HG03108 (cell line): ENCODE measurements around the gene DERL2.

Experiments used
- ATAC-seq: cut with Tn5 transposase; IDR thresholded peaks from one replicate; pipeline ENCODE4 v1.9.1; 2021; ENCODE audit warnings: moderate library complexity; ENCODE audit not compliant: unreplicated experiment

DERL2 gene

DNA sequence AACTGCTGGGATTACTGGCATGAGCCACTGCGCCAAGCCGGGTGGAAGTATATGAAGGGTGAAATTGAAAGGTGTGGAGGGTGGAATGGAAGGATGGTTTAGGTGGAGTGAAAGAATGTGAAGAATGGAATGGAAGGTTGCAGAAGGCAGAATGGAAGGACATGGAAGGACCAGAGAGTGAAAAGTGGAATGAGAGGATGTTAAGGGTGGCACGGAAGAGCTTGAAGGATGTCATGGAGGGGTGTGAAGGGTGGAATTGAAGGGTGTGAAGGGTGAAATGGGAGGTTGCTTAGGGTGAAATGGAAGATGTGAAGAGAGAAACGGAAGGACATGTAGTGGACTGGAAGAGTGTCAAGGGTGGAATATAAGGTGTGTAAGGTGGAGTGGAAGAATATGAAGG is 16.6 kb upstream of the DERL2 start:
- no peak for ATAC-seq

DNA sequence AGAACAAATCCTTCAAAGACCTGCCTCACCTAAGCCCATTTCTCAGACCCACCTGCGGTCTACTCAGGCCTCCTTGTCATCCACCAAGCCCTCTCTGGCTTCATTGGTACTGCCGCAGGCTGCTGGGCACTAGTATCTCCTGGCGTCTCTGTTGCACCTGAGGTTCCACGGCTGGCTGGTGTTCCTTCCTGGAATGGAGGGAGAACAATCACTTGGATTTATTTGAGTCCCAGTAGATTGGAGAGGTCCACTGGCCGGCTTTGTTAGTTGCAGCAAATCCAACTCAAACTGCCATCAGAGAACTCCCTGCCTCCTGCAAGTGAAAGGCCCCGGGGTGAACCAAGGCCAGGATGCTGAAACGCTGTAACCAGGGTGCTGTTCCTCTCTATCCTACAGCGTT is 15.7 kb upstream of the DERL2 start:
- no peak for ATAC-seq

DNA sequence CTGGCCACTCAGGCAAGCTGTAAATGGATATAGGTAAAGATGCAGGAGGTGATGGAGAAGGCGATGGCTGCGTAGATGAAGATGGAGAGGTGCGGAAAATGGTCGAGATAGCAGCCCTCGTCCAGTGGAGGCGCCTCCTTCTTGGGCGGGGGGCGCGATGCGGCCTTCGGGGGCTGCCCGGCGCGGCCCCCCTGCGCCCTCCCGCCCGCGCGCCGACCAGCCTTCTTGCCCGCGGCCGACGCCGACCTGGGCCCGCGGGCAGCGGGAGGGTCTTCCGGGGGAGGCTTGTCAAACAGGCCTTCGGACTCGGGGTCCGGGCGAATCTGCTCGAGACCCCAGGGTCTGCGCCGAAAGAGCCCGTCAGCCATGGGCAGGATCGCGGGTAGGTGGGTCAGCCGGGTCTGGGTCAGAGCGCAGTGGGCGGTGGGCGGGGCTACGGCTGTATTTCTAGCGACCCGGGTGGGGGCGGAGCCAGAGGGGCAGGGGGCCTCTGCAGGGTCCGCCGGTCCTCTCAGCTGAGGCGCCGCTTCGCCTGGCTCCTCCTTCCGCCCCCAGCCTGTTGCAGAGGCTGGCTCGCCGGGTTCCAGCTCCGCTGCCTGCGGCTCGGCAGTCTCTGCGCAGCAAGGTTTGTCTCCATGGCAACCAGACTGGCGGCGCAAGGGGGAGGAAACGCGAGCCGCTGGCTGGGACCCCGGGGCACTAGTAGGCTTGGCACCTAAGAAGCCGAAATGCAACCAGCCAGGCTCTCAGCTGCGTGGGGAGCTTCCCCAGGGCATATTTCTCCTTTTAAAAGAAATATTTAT is 14.8 kb upstream of the DERL2 start:
- no peak for ATAC-seq

DNA sequence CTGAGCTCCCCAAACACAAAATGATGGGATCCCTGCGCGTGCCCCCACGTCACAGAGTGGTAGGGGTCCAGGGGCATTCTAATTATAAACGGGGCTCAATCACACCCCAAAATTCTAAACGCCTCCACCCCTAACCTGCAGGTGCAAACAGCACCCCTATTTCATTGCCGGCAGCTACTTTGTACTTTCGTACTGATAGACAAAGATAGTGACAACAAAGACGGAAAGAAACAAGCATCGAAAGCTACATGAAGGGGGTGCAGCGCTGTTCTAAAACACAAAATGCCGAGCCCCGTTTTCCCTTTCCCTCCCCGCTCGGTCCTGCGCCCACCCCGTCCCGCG is 14.2 kb upstream of the DERL2 start:
- no peak for ATAC-seq

DNA sequence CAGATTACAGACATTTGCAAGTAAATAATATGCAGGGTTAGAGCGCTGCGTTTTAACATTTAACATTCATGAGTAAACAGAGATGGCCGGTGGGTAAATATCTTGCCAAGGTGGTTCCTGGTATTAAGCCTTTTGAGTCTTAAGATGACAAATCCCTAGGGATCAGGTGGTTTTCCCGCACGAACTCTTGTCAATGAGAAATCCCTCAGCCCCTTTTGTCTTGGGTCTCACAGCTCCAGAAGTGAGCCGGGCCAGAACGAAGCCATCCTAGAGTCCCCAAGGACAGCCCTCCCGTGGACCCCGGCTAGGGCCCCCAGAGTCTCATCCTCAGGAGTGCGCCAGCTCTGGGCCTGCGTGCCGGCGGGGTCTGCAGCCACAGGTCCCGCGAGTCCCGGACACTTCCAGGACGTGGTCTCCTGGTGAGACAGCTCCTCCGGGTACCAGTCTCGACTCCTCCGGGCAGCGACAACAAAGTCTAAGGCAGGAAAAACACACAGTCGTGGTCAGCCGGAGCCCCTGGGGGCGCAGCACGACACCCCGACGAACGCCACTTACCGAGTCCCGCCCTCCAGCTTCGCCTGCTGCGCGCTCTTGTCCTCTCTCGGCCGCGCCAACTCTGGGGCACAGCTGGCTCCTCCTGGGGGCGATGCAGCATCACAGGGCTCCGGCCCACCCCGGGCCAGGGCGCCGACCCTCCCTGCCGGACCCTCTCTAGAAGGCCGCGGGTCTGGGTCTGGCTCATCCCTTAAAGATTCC is 13.7 kb upstream of the DERL2 start:
- no peak for ATAC-seq

DNA sequence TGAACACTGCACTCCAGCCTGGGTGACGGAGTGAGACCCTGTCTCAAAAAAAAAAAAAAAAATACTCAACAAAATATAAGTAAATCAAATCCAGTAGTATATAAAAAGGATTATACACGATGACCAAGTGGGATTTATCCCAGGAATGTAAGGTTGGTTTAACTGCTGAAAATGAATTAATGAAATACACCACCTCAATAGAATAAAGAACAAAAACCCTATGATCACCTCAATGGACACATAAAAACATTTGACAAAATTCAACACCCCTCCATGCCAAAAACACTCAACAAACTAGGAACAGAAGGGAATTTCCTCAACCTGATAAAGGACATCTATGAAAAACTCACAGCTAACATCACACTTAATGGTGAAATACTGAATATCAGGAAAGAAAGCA is 7.0 kb upstream of the DERL2 start:
- ATAC-seq, result no peak

DNA sequence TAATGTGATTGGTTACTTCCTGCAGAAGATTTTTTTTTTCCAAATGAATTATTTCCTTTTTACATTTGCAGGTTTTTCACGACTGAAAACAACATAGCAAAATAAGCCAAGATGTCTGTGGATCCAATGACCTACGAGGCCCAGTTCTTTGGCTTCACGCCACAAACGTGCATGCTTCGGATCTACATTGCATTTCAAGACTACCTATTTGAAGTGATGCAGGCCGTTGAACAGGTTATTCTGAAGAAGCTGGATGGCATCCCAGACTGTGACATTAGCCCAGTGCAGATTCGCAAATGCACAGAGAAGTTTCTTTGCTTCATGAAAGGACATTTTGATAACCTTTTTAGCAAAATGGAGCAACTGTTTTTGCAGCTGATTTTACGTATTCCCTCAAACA is 2.8 kb upstream of the DERL2 start:
- no peak for ATAC-seq

DNA sequence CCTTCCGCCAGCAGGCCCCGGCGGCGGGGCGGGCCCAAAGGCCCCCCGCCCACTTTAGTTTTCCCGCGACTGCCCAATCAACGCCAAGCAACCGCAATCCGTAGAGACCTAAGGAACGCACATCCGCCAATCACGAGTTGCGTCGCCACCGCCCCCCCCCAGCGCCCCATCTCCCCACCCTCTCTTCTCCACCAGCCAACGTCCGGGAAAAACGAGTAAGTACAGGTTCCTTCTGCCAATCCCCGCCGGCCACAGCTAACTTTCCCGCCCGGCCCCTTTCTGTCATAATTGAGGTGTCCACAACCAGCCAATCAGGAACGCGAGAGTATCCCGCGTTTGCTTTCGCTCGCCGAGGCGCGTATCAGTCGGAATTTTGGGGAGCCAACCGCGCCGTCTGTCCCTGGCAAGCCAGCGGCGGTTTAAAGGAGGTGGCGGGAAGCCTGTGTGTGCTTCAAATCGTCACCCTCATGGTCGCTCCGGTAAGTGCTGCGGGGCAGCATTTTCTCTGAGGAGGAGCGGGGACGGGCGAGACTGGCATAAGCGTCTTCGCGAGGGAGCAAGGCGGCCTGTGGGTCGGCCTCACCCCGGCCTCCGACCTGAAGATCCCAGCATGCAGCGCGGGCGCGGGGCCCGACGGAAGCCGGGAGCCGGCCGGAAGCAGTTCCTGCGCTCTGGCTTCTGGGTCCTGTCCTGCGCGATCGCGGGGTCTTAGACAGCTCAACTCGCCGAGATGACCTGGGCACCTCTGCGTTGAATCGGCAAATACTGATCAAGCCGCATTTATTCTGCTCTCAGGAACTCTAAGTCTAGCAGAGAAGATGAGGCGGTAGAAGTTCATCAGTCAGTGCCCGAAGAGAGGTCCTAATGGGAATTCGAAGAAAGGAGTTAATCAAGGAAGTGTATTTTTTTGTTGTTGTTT is 487 bp upstream of the DERL2 start, which contains the start of gene MIS12:
Gene MIS12, plus strand, starts transcription at position 361 of the 919 bp plus-strand sequence. CDS start 2,297 bp downstream, outside the sequence.
- peak; percentile 82 for ATAC-seq

DNA sequence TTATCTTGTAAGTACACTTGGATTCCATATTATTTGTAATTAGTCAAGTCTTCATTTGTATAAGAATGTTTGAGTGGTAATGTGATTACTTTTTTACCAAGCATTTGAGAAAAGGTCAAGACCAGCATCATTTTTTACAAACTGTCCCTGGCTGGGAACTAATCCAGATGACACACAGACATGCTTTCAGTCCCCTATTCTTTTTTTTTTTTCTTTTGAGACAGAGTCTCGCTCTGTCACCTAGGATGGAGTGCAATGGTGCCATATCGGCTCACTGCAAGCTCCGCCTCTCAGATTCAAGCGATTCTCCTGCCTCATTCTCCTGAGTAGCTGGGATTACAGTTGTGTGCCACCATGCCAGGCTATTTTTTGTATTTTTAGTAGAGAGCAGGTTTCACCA is 4.5 kb downstream of the DERL2 start:
- ATAC-seq, result no peak

DNA sequence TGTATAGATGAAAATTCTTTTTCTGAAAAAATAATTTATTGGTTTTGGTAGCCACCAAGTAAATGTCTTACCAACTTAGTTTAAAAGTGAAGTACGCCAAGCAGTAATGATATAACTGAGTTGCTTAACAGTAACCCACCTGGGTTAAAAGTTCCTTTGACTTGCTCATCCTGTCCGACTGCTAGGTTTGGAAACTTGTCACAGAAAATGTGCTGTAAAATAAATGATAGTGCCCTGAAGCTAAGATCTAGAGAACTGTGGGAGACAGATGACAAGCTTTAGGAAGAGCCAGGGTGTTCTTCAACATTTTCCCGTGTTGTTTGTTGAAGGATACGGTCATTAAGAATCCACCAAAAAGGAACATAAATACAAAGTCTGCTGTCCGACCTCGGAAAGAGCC is 5.0 kb downstream of the DERL2 start:
- ATAC-seq, result no peak

DNA sequence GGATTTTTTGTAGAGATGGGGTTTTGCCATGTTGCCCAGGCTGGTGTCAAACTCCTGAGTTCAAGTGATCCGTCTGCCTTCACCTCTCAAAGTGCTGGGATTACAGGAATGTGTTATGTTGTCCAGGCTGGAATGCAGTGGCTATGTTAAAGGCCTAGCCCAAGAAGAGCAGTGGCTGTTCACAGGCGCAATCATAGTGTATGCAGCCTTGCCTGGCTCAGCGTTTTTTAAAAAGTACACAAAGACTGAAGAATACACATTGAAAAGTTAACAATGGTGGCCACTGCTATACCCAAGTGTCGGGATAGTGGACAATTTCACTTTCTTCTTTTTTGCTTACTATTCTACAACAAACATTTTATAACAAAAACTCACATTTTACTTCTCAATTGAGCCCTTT is 7.0 kb downstream of the DERL2 start:
- ATAC-seq, result no peak

DNA sequence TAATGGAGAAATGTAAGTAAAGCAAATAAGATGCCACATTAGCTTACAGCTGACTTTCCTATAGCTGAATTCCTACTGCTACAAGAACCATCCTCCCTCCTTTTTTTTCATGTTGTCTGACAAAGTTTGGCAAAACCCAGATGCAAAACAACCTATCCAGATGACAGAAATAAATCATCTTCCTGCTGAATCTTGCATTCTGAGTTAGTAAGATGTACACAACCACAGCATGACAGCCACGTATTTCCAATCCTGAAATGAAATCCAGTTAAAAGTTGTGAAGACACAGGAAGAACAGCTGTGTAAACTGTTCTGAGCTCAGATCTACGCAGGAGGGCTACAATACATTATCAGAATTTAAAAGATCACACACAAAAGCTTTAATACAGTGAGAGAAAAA is 12.1 kb downstream of the DERL2 start:
- no peak for ATAC-seq

DNA sequence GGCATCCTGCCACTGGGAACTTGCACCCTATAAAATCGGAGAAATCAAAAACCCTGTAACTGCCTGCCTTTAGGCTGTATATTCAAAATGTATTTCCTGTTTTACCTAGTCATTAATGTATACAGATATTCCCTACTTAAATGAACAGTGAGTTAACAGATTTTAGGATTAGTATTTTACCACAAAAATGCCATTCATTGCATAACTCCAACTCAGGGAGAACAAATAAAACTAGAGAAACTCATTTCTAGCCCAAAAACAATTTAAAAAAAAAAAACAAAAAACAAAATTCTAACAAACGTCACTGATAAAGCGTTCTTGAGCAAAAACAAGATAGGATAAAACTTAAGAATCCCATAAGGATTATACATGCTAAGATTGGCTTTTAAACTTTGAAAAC is 13.5 kb downstream of the DERL2 start:
- no peak for ATAC-seq

DNA sequence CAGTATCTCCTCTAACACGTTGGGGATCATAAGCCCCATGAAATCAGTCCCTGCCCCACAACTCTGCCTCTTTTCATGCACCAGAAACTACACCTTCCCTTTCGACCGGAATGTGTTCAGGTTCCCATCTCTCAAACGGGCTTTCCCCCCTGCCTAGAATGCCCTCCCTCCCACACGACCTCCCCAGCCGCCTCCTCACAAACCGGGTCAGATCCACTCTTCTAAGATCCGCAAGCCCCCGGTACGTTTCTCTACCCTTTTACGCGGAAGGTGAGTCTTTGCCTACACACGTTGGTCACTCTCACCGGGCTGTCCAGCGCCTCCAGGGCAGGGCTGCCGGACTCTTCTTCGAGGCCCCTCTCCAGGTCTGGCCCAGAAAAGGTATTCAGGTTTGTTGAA is 17.9 kb downstream of the DERL2 start:
- ATAC-seq, result no peak

DNA sequence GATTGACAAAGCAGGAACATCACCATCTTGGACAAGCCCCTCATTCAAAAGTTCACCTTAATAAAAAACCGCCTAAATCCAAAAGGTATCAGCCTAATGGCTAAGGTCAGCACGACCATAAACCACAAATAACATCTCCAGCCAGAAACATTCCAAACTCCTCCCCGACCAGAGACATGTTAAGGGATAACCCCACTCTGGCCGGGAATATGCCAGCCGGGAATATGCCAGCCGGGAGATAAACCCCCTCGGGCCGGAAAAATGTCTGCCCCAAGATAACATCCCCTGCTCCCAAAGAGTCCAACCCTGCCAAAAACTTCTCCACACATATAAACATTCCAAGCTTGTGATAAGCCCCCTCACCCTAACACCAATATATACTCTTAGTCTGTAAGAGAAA is 18.6 kb downstream of the DERL2 start:
- no peak for ATAC-seq

DNA sequence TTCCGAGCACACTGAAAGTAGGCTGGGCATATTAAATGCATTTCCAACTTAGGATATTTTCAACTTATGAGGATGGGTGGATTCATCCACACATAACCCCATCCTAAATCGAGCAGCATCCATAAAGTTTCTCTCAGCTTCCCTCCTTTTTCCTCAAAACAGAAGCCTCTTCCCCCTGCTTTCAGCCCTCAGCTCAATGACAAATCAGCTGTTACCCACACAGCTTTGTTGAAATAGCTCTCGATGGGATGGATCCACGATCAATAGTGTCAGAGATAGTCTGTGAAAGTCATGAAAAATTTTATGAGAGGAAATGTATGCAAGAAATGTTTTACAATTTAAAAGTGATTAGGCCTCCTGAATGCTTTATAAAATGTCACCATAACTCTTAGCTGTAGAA is 19.7 kb downstream of the DERL2 start:
- ATAC-seq, result no peak

DNA sequence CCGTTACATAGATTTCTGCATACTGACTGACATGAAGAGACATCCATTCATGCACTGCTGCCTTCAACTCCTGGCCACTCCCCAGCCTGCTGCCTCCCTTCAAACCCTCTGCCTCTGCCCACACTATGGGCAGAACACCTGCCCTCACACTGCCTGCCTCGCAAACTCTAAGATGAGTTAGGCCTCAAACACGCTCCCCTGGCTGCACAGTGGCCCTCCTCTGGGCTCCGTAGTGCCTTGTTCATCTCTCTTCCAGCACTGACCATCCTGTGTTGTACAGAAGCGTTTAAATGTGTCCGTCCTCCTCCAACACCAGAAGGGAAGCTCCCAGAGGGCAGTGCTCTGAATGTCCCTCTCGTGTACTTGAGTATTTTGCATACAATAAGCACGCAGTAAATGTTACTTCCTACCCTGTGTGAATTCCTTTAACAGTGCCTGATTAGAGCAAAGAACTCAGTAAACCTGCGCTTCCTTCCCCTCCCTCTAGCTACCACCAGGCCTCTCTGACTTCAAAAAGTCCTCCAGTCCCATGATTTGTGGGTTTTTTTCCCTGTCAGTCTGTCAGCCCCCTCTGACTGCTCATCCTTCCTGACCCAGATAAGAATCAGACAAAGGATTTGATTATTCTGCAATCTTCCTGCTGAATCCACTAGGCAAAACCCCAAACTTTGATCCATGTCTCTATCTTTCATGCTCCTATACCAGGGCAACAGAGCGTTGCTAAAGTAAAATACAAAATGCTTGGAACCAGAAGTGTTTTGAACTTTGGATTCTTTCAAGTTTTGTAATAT is 21.1 kb downstream of the DERL2 start:
- no peak for ATAC-seq

DNA sequence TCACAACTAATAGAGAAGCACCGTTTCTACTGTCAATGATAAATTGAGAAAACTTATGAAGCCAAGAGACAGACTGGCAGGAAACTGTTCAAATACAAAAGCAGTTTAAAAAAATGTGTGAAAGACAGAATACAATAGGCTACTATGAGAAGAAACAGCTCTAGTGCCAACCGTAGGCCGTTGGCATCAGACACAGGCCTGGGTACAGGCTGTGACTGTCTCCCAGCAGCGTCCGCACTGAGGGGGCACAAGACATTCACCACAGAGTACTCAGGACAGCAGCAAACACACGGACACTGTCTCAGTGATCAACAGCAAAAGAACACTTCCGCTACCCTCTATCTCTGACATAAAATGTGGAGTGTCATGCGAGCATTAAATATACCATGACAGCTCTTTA is 39.2 kb downstream of the DERL2 start:
- ATAC-seq, result no peak

DNA sequence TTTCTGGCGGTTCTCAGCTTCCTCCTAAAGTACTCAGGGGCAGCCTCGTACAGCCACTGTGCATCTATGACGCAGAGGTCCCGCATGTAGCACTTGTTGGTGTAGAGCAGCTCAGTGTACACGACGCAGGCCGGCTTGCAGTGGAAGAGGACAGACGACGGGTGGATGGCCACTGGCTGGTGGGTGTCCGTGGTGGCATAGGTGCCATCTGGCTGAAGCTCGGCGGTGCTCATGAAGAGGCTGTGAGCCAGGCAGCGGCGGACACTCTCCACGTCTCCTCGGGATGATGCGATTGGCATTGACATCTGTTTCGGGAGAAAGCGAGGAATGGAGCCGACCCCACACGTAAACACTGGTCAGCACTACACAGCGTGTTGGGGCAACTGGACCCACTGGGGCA is 41.8 kb downstream of the DERL2 start:
- no peak for ATAC-seq

DNA sequence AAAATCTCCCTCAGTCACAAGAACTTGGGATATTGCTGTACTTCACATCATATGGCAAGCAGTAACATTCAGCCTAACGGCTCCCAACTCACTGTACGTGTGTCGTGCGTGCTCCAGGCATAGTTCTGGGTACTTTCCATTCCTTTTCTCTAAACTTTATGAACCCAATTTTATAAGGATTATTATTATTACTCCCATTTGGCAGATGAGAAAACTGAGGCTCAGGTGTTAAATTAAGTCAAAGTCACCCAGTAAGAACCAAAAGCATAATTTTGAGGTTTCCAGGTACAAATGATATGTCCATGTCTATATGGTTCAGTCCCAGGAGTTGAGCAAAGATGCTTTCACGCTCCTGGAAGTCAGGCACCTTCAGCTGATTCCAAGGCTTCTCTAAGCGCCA is 42.2 kb downstream of the DERL2 start:
- ATAC-seq, result no peak

DNA sequence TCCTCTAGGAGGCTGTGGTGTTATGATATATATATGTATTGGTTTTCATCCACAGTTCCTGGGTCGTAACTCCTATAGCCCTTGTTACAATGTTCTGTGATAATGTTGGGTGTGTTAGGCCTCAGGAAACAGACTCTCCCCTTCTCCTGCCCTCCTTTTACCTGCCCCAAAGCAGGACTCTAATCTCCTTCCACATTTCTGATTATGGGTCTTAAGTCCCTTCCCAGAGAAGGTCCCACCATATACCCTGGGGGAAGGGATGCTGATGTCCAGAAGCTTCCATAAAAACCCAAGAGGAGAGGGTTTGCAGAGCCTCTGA is 46.6 kb downstream of the DERL2 start:
- ATAC-seq, result no peak
